CD4-positive, alpha-beta memory T cell (primary cell): ENCODE data around the gene MARCHF2. TPM values are rescaled to one million over a fixed set of nuclear protein-coding genes. Genes with fewer than 3 reads are reported as not detected.
"Not testable (repeated sequence)": the region's sequence is repeated elsewhere in the genome, so short reads cannot be mapped to it uniquely, and the experiment has no call there.

Source experiments
- CTCF ChIA-PET: fragments of 350-600 bp; sonication (Branson Sonifier 250); formaldehyde crosslinking; loops from one replicate; lab custom pipeline; 2021; ENCODE audit warnings: inconsistent platforms; ENCODE audit not compliant: partially characterized antibody; lab: Charles Lee
- POLR2A ChIA-PET: fragments of 350-600 bp; sonication (Branson Sonifier 250); formaldehyde crosslinking; loops from one replicate; lab custom pipeline; 2021; ENCODE audit not compliant: partially characterized antibody; lab: Charles Lee
- DNase-seq, 5 donors: peaks; one replicate each; pipeline versions ENCODE4 v3.0.0 to v3.0.0-alpha.2; 2020 to 2022; ENCODE audit warnings: mixed read lengths in 1 of 5
- H3K27ac ChIP-seq: one replicate; pipeline ENCODE4 v1.7.0; 2013; ENCODE audit warnings: low read depth, low read length
- H3K27me3 ChIP-seq: 2 replicates; pipeline ENCODE4 v1.7.0; 2013; ENCODE audit warnings: mild to moderate bottlenecking, low read length, moderate library complexity; ENCODE audit not compliant: insufficient read depth
- H3K36me3 ChIP-seq: 2 replicates; pipeline ENCODE4 v1.7.0; 2013; ENCODE audit warnings: mild to moderate bottlenecking, low read length, moderate library complexity; ENCODE audit not compliant: insufficient read depth
- H3K4me1 ChIP-seq: 2 replicates; pipeline ENCODE4 v1.7.0; 2013; ENCODE audit warnings: mild to moderate bottlenecking, low read length, moderate library complexity; ENCODE audit not compliant: insufficient read depth
- H3K4me3 ChIP-seq, 2 donors: one replicate each; pipeline ENCODE4 v1.7.0; 2013; ENCODE audit warnings: low read length in 2 of 2, mild to moderate bottlenecking in 1 of 2
- H3K9me3 ChIP-seq, 2 donors: one replicate each; pipeline ENCODE4 v1.7.0; 2013; ENCODE audit warnings: low read length in 2 of 2, control low read depth in 1 of 2; ENCODE audit not compliant: control insufficient read depth in 1 of 2
- H3K27ac Mint-ChIP-seq, 7 donors: one replicate each; pipeline ENCODE4 v1.8.0; 2020 to 2021; ENCODE audit warnings: mixed read lengths in 7 of 7, mild to moderate bottlenecking in 6 of 7, inconsistent platforms in 3 of 7, moderate library complexity in 3 of 7
- H3K27me3 Mint-ChIP-seq, 2 donors: one replicate each; pipeline ENCODE4 v1.8.0; 2020 to 2021; ENCODE audit warnings: mixed read lengths in 2 of 2
- H3K36me3 Mint-ChIP-seq, 2 donors: one replicate each; pipeline ENCODE4 v1.8.0; 2020 to 2021; ENCODE audit warnings: mixed read lengths in 2 of 2, inconsistent platforms in 1 of 2, mild to moderate bottlenecking in 1 of 2
- H3K4me1 Mint-ChIP-seq, 4 donors: one replicate each; pipeline ENCODE4 v1.8.0; 2020 to 2021; ENCODE audit warnings: mixed read lengths in 4 of 4, mild to moderate bottlenecking in 1 of 4
- H3K4me3 Mint-ChIP-seq, 8 donors: one replicate each; pipeline ENCODE4 v1.8.0; 2020 to 2021; ENCODE audit warnings: mixed read lengths in 8 of 8, mild to moderate bottlenecking in 7 of 8, moderate library complexity in 6 of 8, inconsistent platforms in 3 of 8
- H3K9me3 Mint-ChIP-seq, 8 donors: one replicate each; pipeline ENCODE4 v1.8.0; 2020 to 2021; ENCODE audit warnings: mixed read lengths in 8 of 8, mild to moderate bottlenecking in 5 of 8, inconsistent platforms in 3 of 8, moderate library complexity in 1 of 8
- intact Hi-C: fragments of 100-400 bp; cut with micrococcal nuclease; formaldehyde crosslinking; loops from one replicate; pipeline ENCODE4 v1.15.1; 2023
- polyA plus RNA-seq, 2 donors: library from polyadenylated mRNA; unstranded; fragments of 300-500 nt; fragmentation: Illumina TruSeq; gene quantifications; one replicate each; pipeline ENCODE4 v1.2.3, GENCODE V29; 2021
- total RNA-seq, 2 experiments: library from RNA; stranded (reverse); gene quantifications; one replicate each; pipeline ENCODE4 v1.2.3, GENCODE V29; 2021

MARCHF2 gene
- total and polyA plus RNA-seq, 4 experiments from 2014 or later, result 25.5 to 60.9 (median 38.2) TPM

DNA sequence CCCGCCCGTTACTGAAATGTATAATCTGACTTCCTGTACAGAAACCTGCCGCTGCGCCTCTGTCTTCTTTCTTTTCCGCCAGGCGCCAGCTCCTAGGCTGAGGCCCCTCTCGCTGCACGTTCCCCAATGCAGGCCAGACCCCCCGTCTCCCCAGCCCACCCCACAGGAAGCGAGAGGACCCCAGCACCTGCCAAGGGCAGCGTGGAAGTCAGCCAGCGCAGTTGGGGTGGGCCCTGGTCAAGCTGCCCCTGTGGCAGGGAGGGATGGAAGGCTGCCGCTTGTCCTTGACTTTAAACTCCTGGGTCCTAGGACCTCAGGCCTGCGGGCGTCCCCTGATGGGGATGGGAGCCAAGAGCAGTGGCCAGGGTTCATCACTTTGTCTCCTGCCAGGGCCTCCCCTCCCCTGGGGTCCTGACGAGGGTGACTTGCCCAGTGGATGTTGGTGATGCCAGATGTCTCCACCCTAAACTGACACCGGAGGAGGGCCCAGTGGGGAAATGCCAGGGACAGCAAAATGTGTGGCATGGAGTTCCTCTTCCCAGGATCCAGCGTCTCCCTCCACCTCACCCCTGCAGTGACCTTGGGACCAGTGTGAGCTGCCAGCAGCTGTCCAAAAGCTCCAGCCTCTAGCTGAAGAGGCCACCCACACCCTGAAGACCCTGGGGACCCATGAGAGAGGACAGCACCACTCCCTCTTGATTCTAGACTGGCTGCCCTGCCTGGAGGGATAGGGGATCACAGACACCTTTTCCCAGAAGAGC is 8.5 kb upstream of the MARCHF2 start:
- Mint-ChIP-seq H3K9me3 (no peaks in the 10 kb centered on the region), H3K36me3 (peaks cover 11 to 27% of the 10 kb centered on the region in 2 donors), H3K27ac (peak overlapping the region in 2 of 7 donors; percentile 27 to 63), H3K27me3 (no peaks in the 10 kb centered on the region), H3K4me1 (no peaks in the 10 kb centered on the region), H3K4me3 (no peak overlapping the region)
- CTCF ChIA-PET, result interaction anchor here (0.6 to 0.9 kb wide), 2 partner anchors 10 to 234 kb away, joined by 3 to 6 read pairs; no protein-coding TSS in a partner anchor
- POLR2A ChIA-PET, result no interaction called here
- no peak overlapping the region for H3K4me3 ChIP-seq
- no peaks in the 10 kb centered on the region for H3K4me1 ChIP-seq
- no peaks in the 10 kb centered on the region for H3K9me3 ChIP-seq
- intact Hi-C loops, result no loop called here
- no peaks in the 10 kb centered on the region for H3K27me3 ChIP-seq
- no peak overlapping the region for H3K27ac ChIP-seq
- DNase-seq, result no peak
- H3K36me3 ChIP-seq, result peaks cover 26% of the 10 kb centered on the region

DNA sequence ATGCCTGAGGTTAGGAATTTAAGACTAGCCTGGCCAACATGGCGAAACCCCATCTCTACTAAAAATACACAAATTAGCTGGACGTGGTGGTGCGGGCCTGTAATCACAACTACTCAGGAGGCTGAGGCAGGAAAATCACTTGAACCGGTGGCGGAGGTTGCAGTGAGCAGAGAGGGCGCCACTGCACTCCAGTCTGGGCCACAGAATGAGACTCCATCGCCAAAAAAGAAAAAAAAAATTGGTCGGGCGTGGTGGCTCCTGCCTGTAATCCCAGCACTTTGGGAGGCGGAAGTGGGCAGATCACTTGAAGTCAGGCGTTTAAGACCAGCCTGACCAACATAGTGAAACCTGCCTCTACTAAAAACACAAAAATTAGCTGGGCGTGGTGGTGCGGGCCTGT is 2.4 kb upstream of the MARCHF2 start:
- H3K36me3 ChIP-seq, H3K27me3 ChIP-seq, H3K27me3 Mint-ChIP-seq, H3K4me3 ChIP-seq, H3K9me3 Mint-ChIP-seq, H3K9me3 ChIP-seq, H3K27ac Mint-ChIP-seq, H3K27ac ChIP-seq, DNase-seq, H3K36me3 Mint-ChIP-seq, intact Hi-C loops, H3K4me3 Mint-ChIP-seq: not testable (repeated sequence)
- ChIA-PET POLR2A (interaction anchor here (0.7 kb wide), 1 partner anchor 183 kb away, joined by 3 read pairs; no protein-coding TSS in a partner anchor), CTCF (interaction anchor here (0.8 to 7.3 kb wide), 3 partner anchors 51 to 231 kb away, joined by 3 to 93 read pairs (median 3); partner anchors contain the start of gene MYO1F)
- H3K4me1 Mint-ChIP-seq, result peaks cover 8 to 15% (median 10%) of the 10 kb centered on the region in 4 donors
- peaks cover 19% of the 10 kb centered on the region for H3K4me1 ChIP-seq

DNA sequence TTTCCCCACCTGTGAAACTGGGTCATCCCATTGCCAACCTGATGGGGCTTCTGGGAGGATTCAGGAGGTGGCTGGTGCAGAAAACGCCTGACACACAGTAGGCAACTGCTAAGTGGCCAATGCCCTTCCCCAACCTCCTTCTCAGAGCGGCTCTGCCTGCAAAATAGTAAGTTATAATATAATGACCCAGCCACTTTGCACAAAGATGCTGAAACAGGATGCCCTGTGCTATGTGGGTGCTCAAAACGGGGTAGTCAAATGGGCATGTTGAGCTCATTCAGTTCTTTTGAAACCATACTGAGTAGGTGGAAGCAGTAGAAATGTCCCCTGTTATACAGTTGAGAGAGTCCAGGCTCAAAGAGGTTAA is 507 bp downstream of the MARCHF2 start:
- ChIA-PET CTCF (interaction anchor here (0.7 to 7.3 kb wide), 26 partner anchors 10 to 470 kb away, joined by 3 to 93 read pairs (median 6); partner anchors contain the start of genes HNRNPM, MYO1F, RAB11B and TIMM44), POLR2A (interaction anchor here (0.7 to 4.2 kb wide), 14 partner anchors 23 to 228 kb away, joined by 3 to 52 read pairs (median 6); partner anchors contain the start of genes HNRNPM, MYO1F, RAB11B and ZNF414)
- Mint-ChIP-seq H3K27me3 (no peaks in the 10 kb centered on the region), H3K27ac (peak overlapping the region in 4 of 7 donors; percentile 31 to 82 (median 66)), H3K4me3 (peak overlapping the region; percentile 54 to 83 (median 78)), H3K9me3 (no peaks in the 10 kb centered on the region), H3K4me1 (peaks cover 9 to 15% (median 10%) of the 10 kb centered on the region in 4 donors), H3K36me3 (peaks cover 0 to 2% of the 10 kb centered on the region in 2 donors)
- peak overlapping the region; percentile 36 to 60 for H3K4me3 ChIP-seq
- no peak for DNase-seq
- no peaks in the 10 kb centered on the region for H3K27me3 ChIP-seq
- intact Hi-C loops, result loop anchor here (1.0 to 2.0 kb wide), 4 partner anchors 23 to 167 kb away; partner anchors contain the start of genes HNRNPM and RAB11B
- H3K4me1 ChIP-seq, result peaks cover 19% of the 10 kb centered on the region
- no peaks in the 10 kb centered on the region for H3K36me3 ChIP-seq
- H3K27ac ChIP-seq, result peak overlapping the region; percentile 55
- no peaks in the 10 kb centered on the region for H3K9me3 ChIP-seq

DNA sequence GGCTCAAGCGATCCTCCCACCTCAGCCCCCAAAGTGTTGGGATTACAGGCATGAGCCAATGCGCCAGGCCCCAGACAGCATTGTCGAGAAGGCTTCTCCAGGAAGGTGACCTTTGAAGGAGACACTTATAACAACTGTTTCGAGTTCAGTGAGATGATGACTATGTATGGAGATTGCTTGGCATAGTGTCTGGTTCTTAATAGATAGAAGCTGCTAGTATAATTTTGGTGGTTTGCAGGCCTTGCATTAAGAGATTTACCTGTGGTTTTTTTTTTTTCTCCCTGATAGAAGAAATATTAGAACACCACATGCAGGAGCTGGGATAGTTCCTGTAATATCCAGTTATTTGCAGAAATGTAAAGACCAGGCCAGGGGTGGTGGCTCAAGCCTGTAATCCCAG is 3.7 kb downstream of the MARCHF2 start:
- H3K36me3 ChIP-seq, result no peaks in the 10 kb centered on the region
- Mint-ChIP-seq H3K36me3 (peaks cover 0 to 2% of the 10 kb centered on the region in 2 donors), H3K9me3 (no peaks in the 10 kb centered on the region), H3K4me1 (peaks cover 7 to 10% (median 8%) of the 10 kb centered on the region in 4 donors), H3K27me3 (no peaks in the 10 kb centered on the region), H3K27ac (no peak overlapping the region), H3K4me3 (no peak overlapping the region)
- peaks cover 19% of the 10 kb centered on the region for H3K4me1 ChIP-seq
- no peaks in the 10 kb centered on the region for H3K27me3 ChIP-seq
- H3K9me3 ChIP-seq, result no peaks in the 10 kb centered on the region
- H3K27ac ChIP-seq, result no peak overlapping the region
- no peak for DNase-seq
- POLR2A ChIA-PET, result interaction anchor here (0.7 to 1.0 kb wide), 2 partner anchors 29 to 63 kb away, joined by 3 read pairs; no protein-coding TSS in a partner anchor
- CTCF ChIA-PET, result interaction anchor here (1.1 kb wide), 1 partner anchor 28 kb away, joined by 3 read pairs; the partner anchor contains the start of gene HNRNPM
- H3K4me3 ChIP-seq, result no peak overlapping the region
- intact Hi-C loops, result no loop called here

DNA sequence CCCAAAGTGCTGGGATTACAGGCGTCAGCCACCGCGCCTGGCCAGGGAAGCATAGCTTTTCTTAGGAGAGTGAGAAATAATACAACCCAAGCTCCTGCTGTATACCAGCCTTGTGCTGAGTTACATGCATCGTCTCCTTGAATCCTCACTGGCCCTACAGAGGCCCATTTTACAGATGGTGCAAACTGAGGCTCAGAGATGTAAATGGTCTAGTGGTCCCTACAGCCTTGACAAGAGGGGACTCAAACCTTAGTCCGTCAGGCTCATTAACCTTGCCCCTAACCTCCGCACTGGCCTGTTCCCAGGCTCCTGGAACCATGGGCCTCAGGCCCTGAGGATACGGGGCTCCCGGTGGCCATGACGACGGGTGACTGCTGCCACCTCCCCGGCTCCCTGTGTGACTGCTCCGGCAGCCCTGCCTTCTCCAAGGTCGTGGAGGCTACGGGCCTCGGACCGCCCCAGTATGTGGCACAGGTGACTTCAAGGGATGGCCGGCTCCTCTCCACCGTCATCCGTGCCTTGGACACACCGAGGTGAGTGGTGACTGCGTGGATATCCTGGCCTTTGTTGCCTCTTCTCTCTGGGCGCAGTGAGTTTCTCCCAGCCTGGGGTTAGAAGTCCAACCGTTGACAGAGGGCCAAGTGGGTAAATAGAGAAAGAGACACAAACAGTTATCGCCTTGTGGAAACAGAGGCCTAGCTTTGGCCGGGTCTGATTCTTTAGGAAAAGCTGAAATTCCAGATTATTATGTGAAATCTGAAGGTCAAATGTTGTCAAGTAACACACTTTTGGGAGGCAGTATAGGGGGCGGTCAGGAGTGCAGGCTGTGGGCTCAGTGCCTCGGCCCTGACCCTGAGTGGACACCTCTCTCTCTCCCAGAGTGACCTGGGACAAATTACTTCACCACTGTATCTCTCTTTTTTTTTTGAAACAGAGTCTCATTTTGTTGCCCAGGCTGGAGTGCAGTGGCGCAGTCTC is 8.7 kb downstream of the MARCHF2 start:
- Mint-ChIP-seq H3K27me3 (no peaks in the 10 kb centered on the region), H3K9me3 (no peaks in the 10 kb centered on the region), H3K4me3 (no peak overlapping the region), H3K4me1 (peaks cover 0 to 2% (median 0%) of the 10 kb centered on the region in 4 donors), H3K36me3 (peaks cover 8 to 10% of the 10 kb centered on the region in 2 donors), H3K27ac (no peak overlapping the region)
- no peak for DNase-seq
- Histone ChIP-seq H3K4me3 (no peak overlapping the region), H3K9me3 (no peaks in the 10 kb centered on the region), H3K36me3 (peaks cover 2% of the 10 kb centered on the region), H3K4me1 (no peaks in the 10 kb centered on the region), H3K27me3 (no peaks in the 10 kb centered on the region), H3K27ac (no peak overlapping the region)
- intact Hi-C loops, result no loop called here
- POLR2A ChIA-PET, result no interaction called here
- CTCF ChIA-PET, result interaction anchor here (0.6 to 0.7 kb wide), 2 partner anchors 166 to 194 kb away, joined by 3 read pairs; no protein-coding TSS in a partner anchor

DNA sequence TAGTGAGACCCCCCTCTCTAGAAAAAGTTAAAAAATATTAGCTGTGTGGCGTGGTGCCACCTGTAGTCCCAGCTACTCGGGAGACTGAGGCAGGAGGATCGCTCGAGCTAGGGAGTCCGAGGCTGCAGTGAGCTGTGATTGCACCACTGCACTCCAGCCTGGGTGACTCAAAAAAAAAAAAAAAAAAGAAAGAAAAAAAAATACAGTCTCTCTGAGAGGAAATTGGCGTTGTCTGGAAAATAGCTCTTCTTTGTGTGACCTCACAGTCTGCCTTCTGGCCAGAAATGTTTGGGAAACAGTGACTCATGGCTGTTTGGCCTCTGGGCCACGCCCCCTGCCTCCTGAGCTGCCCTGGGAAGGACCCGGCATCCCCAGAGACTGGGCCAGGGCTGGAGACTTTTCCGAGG is 10.7 kb downstream of the MARCHF2 start:
- Mint-ChIP-seq H3K4me1 (no peaks in the 10 kb centered on the region), H3K4me3 (no peak overlapping the region), H3K27me3 (no peaks in the 10 kb centered on the region), H3K27ac (no peak overlapping the region), H3K9me3 (no peaks in the 10 kb centered on the region), H3K36me3 (peaks cover 8 to 12% of the 10 kb centered on the region in 2 donors)
- ChIA-PET POLR2A (interaction anchor here (0.6 to 1.0 kb wide), 2 partner anchors 10 to 144 kb away, joined by 3 read pairs; no protein-coding TSS in a partner anchor), CTCF (interaction anchor here (0.6 to 2.8 kb wide), 3 partner anchors 10 to 70 kb away, joined by 3 to 11 read pairs (median 8); partner anchors contain the start of gene MARCHF2)
- H3K36me3 ChIP-seq, result peaks cover 2% of the 10 kb centered on the region
- intact Hi-C loops, result no loop called here
- no peak for DNase-seq
- no peak overlapping the region for H3K27ac ChIP-seq
- no peaks in the 10 kb centered on the region for H3K27me3 ChIP-seq
- H3K4me3 ChIP-seq, result no peak overlapping the region
- no peaks in the 10 kb centered on the region for H3K9me3 ChIP-seq
- H3K4me1 ChIP-seq, result no peaks in the 10 kb centered on the region
